Epithelial cell of esophagus (primary cell): Measurements from ENCODE around the gene NAALADL1.
"Not testable (repeated sequence)": the region's sequence is repeated elsewhere in the genome, so short reads cannot be mapped to it uniquely, and the experiment has no call there.

Source experiments
- DNase-seq: peaks from one replicate; pipeline ENCODE4 v3.0.0; 2010; ENCODE audit warnings: low read depth
- H3K4me3 ChIP-seq: 2 replicates; pipeline ENCODE4 v1.5.1; 2011; ENCODE audit warnings: mild to moderate bottlenecking, low read length, control low read depth
- CTCF ChIP-seq: IDR thresholded peaks from 2 replicates; pipeline ENCODE4 v1.5.1; 2011; ENCODE audit warnings: low read depth, mild to moderate bottlenecking, low read length, control low read depth, inconsistent platforms; ENCODE audit not compliant: insufficient read depth; ENCODE audit errors: missing control alignments

Gene NAALADL1

DNA sequence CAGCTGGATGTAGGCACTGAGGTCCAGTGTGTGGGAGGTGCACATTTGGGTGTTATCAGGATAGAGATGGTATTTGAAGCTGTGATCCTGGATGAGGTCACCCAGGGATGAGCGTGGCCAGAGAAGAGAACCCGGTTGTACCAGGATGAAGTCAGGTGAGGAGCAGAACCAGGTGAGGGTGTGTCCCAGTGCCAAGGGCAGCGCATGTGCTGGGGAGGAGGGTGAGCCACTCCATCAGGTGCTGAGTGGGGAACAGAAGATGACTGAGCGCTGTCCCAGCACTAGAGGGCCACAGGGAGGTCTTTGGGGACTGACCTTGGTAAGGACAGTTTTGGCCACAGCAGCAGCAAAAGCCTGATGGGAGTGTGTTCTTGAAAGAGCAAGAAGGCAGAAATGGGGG, 41.6 kb downstream of the NAALADL1 start:
- TF ChIP-seq CTCF, result no peak
- peak; percentile 30 for DNase-seq
- no peak overlapping the region for H3K4me3 ChIP-seq

GRCh38 chr11:65014726-65015227, 43.6 kb downstream of the NAALADL1 start:
- no peak for TF ChIP-seq CTCF
- DNase-seq, result no peak

GRCh38 chr11:65013888-65014725, 44.2 kb downstream of the NAALADL1 start, which contains the start of gene ARL2:
ARL2 (plus strand) TSS chr11:65014160; CDS start chr11:65014208, 48 bp downstream.
- peak; percentile 87 for DNase-seq
- peak; percentile 46 for TF ChIP-seq CTCF
- peak within 1 kb of the TSS; percentile 84 for H3K4me3 ChIP-seq

More at GRCh38 chr11:65014726-65015227, 43.6 kb downstream of the NAALADL1 start:
- peak overlapping the region; percentile 84 for H3K4me3 ChIP-seq

GRCh38 chr11:65013130-65013887, 45.0 kb downstream of the NAALADL1 start:
- peak; percentile 88 for DNase-seq
- H3K4me3 ChIP-seq, result peak overlapping the region; percentile 84
- peak; percentile 78 for TF ChIP-seq CTCF

DNA sequence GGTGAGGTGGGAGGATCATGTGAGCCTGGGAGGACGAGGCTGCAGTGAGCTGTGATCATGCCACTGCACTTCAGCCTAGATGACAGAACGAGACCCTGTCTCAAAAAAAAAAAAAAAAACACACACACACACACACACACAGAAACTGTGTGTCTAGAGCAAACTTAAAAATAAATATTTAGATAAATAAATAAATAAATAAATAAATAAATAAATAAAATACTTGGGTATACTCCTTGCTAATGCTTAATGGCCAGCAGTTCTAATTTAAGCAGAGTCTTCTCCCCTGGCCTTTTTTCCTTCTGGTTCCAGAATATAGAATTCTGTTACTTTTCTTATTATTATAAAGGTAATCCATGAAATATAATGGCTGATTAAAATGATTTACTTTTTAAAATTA, 49.5 kb downstream of the NAALADL1 start:
- no peak for DNase-seq
- no peak for TF ChIP-seq CTCF
- H3K4me3 ChIP-seq, result no peak overlapping the region

DNA sequence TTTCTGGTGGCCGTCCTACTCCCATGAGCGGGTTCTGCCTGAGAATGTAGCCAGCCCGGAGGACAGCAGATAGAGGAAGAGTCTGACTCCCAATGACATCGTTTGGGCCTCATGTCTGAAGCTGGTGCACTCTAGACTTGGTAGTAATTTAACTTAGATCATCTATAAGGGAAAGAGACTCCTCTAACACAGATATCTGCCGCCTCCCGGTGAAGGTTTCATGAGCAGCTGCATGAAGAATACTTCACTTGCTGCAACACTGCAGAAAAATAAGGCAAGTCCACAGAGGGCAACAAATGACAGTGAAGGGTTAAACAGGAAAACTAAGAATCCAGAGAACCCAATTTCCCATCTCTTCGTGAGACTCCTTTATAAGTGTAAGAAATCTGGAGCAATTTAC, 50.3 kb downstream of the NAALADL1 start:
- peak; percentile 36 for DNase-seq
- no peak overlapping the region for H3K4me3 ChIP-seq
- TF ChIP-seq CTCF, result peak; percentile 10

DNA sequence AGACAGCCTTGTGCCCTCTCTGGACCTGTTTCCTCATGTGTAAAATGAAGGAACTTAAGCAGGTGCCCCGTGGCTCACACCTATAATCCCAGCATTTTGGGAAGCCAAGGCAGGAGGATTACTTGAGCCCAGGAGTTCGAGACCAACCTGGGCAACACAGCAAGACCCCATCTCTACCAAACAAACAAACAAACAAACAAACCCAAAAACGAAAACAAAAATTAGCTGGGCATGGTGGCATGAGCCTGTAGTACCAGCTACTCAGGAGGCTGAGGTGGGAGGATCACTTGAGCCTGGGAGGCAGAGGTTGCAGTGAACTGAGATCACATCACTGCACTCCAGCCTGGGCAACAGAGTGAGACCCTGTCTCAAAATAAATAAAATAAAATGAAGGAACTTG, 54.4 kb downstream of the NAALADL1 start:
- not testable (repeated sequence) for DNase-seq

More for the DNA sequence above, 54.4 kb downstream of the NAALADL1 start:
- not testable (repeated sequence) for H3K4me3 ChIP-seq
